ENCODE data around the gene APOC4.
"Not testable (repeated sequence)": the region's sequence is repeated elsewhere in the genome, so short reads cannot be mapped to it uniquely, and the experiment has no call there.

Gene APOC4

GRCh38 chr19:44960906-44961728 is 19.1 kb downstream of the APOC4 start:
- no peak for DNase-seq

- no peak for DNase-seq
Observed at GRCh38 chr19:44961821-44962220, 19.8 kb downstream of the APOC4 start.

- no peak for DNase-seq
Observed at GRCh38 chr19:44968118-44968517, 26.1 kb downstream of the APOC4 start.

- no peak for DNase-seq
Observed at GRCh38 chr19:44968670-44969069, 26.6 kb downstream of the APOC4 start.

GRCh38 chr19:44969437-44969836 is 27.4 kb downstream of the APOC4 start:
- DNase-seq = no peak

- not testable (repeated sequence) for DNase-seq
Observed at GRCh38 chr19:44971451-44971850, 29.4 kb downstream of the APOC4 start.

- DNase-seq = no peak
Observed at GRCh38 chr19:44972802-44973201, 30.8 kb downstream of the APOC4 start.

- no peak for DNase-seq
Observed at GRCh38 chr19:44973982-44974735, 32.1 kb downstream of the APOC4 start.

- no peak for DNase-seq
Observed at GRCh38 chr19:44974857-44975256, 32.8 kb downstream of the APOC4 start.

- no peak for DNase-seq
Observed at GRCh38 chr19:44975444-44975843, 33.4 kb downstream of the APOC4 start.

GRCh38 chr19:44984005-44984404 is 42.0 kb downstream of the APOC4 start:
- DNase-seq = no peak

GRCh38 chr19:44985445-44985844 is 43.4 kb downstream of the APOC4 start:
- no peak for DNase-seq

GRCh38 chr19:44986389-44986788 is 44.4 kb downstream of the APOC4 start:
- no peak for DNase-seq

- DNase-seq = no peak
Observed at GRCh38 chr19:44987148-44987675, 45.2 kb downstream of the APOC4 start.

GRCh38 chr19:44988273-44988672 is 46.2 kb downstream of the APOC4 start:
- no peak for DNase-seq

- peak; percentile 67 for DNase-seq
Observed at GRCh38 chr19:44988896-44989556, 47.0 kb downstream of the APOC4 start.

GRCh38 chr19:44990459-44990858 is 48.4 kb downstream of the APOC4 start:
- DNase-seq = no peak

GRCh38 chr19:44990966-44991365 is 48.9 kb downstream of the APOC4 start:
- DNase-seq = no peak

GRCh38 chr19:44992336-44993163 is 50.5 kb downstream of the APOC4 start:
- DNase-seq = no peak

GRCh38 chr19:44993526-44993925 is 51.5 kb downstream of the APOC4 start:
- DNase-seq = no peak

- no peak for DNase-seq
Observed at GRCh38 chr19:44993926-44994537, 52.0 kb downstream of the APOC4 start.
